IPS-18c (cell line): ENCODE results near the gene CREB3L1.

ENCODE experiments used
- H3K4me3 ChIP-seq: 2 replicates; pipeline ENCODE4 v1.7.0; 2013; ENCODE audit warnings: low read depth, mild to moderate bottlenecking, low read length, moderate library complexity; ENCODE audit not compliant: insufficient read depth
- H3K9me3 ChIP-seq: one replicate; pipeline ENCODE4 v1.6.1; 2013; ENCODE audit warnings: mild to moderate bottlenecking, low read length, moderate library complexity; ENCODE audit not compliant: control insufficient read depth, insufficient read depth

Gene CREB3L1

GRCh38 chr11:46264976-46265375 lies 12.5 kb upstream of the CREB3L1 start:
- peaks cover 2% of the 10 kb centered on the region for H3K9me3 ChIP-seq
- H3K4me3 ChIP-seq: no peak overlapping the region

DNA sequence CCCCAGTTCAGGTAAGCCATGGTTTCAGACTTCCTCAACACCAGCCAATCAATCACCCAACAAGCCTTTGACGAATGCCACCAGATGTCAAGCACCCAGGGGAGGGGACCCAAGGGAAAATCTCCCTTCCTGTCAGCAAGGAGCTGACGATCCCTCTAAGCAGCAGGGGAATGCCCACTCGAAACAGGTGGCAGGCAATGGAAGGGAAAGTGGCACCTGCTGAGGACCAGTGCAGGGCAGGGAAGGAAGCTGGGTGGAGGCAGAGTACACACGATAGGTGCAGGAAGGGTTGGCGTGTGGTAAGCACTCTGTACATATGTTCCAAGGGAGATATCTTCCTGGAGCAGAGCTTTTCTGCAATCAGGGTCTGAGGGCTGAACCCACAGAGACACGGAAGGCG lies 11.7 kb upstream of the CREB3L1 start:
- peaks cover 2% of the 10 kb centered on the region for H3K9me3 ChIP-seq
- no peak overlapping the region for H3K4me3 ChIP-seq

DNA sequence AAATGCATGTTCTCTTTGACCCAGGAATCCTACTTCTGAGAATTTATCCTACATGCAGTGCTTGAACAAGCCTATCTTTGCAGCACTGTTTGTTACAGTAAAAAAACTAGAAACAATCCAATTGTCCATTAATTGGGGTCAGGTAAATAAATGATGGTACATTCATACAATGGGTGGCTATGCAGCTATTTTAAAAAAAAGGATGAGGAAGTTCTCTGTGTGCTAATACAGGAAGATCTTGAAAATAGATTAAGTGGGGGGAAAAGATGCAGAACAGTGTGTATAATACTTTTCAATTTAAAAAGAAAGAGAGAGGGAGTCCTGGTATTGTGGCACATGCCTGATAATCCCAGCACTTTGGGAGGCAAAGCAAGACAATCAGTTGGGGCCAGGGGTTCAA lies 9.5 kb upstream of the CREB3L1 start:
- Histone ChIP-seq H3K9me3 (no peaks in the 10 kb centered on the region), H3K4me3 (no peak overlapping the region)

DNA sequence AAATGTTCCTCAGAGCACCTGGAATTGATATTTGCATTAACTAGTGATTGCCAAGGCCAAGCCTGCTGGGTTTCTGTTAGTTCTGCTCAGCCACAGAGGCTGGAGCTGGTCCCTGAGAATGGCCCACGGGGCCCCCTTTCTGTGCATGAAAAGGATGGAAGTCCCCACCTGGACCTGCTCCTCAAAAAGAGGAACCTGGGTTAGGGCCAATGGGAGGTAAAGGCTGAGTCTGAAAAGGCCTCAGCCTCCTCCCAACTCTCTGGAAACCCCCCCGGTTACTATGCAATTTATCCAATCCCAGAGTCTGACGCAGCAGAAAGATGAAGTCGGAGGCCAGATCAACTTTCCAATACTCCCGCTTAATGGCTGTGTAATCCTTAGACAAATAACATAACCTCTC lies 6.8 kb upstream of the CREB3L1 start:
- Histone ChIP-seq H3K4me3 (no peak overlapping the region), H3K9me3 (no peaks in the 10 kb centered on the region)

DNA sequence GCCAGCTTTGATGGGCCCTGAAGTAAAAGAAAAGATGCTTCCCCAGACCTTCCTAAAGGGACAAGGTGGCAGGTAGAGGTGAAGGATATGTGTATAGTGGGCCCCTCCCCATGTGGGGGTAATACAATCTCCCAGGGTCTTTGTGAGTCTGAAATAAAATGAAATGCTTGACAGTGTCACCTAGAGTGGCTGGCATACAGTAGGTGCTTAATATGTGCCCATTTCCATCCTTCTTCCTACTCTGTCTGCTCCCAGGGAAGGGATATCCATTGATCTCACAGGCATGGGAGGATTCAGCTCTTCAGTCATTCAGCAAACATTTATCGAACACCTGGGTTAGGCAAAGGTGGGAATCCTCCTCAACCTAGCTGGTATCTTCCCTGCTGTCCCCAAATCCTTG lies 6.1 kb upstream of the CREB3L1 start:
- Histone ChIP-seq H3K4me3 (no peak overlapping the region), H3K9me3 (no peaks in the 10 kb centered on the region)

GRCh38 chr11:46271875-46272815 lies 5.3 kb upstream of the CREB3L1 start:
- no peaks in the 10 kb centered on the region for H3K9me3 ChIP-seq
- H3K4me3 ChIP-seq: no peak overlapping the region

DNA sequence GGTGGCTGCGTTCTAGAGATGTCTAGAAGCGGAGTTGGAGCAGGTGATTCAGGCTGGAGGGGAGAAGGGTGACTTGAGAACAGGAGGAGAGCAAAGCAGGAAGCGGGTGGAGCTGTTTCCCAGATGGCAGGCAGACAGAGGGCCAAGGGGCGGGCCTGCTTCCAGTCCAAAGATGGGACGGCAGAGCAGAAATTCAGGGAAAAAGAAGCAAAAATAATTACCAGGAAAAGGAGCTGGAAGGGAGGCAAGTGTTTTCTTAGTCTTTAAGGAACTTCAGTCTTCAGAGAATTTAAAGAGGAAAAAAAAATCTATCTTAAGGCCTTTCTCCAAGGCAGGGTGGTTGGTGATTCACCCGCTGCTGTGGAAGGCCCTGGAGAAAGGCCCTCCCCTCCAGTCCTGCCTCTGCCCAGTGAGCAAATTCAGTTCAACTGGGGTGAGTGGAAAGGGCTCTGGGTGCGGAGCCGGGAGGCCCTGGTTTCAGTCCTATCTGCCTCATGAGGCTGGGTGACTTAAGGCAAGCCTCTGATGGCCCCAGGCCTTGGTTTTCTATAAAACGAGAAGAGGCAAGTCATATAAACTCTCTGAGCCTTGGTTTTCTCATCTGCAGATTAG lies 4.5 kb upstream of the CREB3L1 start:
- Histone ChIP-seq H3K4me3 (no peak overlapping the region), H3K9me3 (no peaks in the 10 kb centered on the region)

- H3K9me3 ChIP-seq: no peaks in the 10 kb centered on the region
- no peak overlapping the region for H3K4me3 ChIP-seq
Observed at GRCh38 chr11:46273511-46274205, 3.8 kb upstream of the CREB3L1 start.

DNA sequence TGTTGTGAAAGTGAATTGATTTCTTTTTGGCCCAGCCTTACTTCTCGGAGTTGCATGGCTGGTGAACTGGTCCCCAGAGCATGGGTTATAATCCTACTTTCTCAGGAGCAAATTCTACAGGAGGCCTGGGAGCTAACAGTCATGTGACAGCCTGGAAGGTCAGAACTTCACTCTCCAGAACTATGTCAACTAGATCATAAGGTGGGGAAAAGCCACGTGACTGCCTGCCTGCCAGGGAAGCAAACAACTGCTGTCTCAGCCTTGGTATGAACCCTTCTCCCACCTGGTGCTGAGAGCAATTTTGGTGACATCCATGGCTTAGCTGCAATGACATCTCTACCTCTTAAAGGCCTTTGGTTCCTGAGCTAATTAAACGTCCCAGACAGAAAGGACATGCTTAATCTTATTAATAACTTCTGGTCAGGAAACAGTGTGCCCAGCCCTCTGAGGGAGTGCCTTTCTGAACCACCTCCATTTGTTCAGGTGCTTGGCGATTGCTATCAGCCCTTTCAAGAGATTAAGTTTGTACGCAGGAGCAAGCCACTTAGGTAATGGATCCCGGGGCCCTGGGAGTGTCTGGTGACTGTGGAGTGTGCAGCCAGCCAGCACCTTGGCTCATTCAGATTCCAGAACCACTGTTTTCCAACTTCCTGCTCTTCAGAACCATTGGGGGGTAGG lies 1.4 kb upstream of the CREB3L1 start:
- Histone ChIP-seq H3K9me3 (no peaks in the 10 kb centered on the region), H3K4me3 (no peak overlapping the region; the same call in 1 of the 2 replicates)

GRCh38 chr11:46277313-46277621 lies 195 bp upstream of the CREB3L1 start:
- Histone ChIP-seq H3K4me3 (peak overlapping the region; percentile 74; the same call in 1 of the 2 replicates), H3K9me3 (no peaks in the 10 kb centered on the region)

DNA sequence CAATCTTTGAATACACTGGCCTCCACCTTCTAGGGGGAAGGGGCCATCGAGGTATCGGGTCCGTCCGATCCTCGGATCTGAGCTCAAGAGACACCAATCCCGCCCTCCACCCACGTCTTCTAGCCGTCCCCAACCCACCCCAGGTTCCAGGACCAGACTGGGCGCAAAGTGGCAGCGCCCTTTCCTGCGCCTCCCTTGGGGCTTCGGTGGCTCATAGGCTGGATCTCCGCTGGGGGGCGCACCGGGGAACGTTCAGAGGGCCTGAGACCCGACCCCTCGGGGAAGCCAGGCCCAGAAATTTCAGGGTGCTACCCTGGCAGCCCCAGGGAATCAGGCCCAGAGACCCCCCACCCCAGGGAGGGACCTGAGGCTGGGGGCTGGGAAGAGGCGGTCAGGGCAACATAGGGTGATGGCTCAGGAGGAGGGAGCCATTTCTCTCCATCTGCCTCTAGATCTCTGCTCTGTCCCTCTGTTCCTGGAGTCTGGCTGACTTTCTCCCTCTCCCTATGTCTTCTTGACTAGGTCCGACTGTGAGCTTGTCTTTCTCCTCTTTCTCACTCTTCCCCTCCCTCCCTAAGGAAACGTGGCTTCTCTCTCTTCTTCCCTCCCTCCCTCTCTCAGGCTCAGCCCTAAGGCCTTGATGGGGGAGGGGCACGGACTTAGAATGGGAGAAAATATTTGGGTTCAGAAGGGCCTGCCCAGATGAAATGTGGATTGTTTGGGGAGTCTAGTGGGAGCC lies 1.1 kb downstream of the CREB3L1 start:
- Histone ChIP-seq H3K4me3 (peak overlapping the region; percentile 74), H3K9me3 (no peaks in the 10 kb centered on the region)

GRCh38 chr11:46279126-46280099 lies 2.0 kb downstream of the CREB3L1 start:
- no peaks in the 10 kb centered on the region for H3K9me3 ChIP-seq
- H3K4me3 ChIP-seq: peak overlapping the region; percentile 74

DNA sequence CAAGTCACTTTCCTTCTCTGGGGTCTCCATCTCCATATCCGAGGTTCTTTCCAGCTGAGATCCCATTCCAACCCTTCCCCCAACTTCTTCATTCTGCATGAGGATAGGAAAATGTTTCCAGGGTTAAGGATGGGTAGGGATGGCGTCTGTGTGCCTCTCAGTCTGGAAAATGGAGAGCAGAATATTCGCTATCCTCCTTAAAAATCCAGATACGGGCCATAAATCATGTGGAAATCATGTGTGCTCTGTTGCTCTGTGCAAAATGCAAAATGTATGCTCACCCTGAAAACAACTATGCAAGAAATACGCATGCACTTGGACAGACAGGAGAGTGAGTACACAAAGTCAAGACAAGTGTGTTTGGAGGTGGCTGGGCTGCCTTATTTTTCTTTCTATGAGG lies 3.2 kb downstream of the CREB3L1 start:
- H3K4me3 ChIP-seq: no peak overlapping the region

DNA sequence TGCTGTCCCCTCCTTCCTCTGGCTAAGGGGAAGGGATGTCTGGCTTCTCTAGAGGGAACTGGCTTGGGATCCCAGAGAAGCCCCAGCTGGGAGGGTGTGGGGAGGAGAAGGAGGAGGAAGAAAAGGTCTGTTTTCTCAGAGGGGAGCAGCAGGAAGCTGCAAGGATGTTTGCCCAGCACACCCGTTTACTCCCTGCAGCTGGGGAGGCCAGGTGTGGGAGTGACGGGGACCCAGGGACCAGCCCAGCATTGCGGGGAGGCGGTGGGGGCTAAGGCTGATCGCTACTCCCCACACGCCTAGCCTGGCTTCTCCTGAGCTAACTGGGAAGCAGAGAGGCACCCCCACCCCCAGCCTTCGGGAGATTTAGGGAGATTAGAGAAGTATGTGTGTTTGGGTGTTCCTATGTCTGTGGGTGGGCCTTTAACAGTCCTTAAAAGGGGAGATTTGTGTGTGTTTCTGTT lies 3.9 kb downstream of the CREB3L1 start:
- Histone ChIP-seq H3K4me3 (no peak overlapping the region), H3K9me3 (no peaks in the 10 kb centered on the region)

More for the DNA sequence above, 3.2 kb downstream of the CREB3L1 start:
- no peaks in the 10 kb centered on the region for H3K9me3 ChIP-seq

DNA sequence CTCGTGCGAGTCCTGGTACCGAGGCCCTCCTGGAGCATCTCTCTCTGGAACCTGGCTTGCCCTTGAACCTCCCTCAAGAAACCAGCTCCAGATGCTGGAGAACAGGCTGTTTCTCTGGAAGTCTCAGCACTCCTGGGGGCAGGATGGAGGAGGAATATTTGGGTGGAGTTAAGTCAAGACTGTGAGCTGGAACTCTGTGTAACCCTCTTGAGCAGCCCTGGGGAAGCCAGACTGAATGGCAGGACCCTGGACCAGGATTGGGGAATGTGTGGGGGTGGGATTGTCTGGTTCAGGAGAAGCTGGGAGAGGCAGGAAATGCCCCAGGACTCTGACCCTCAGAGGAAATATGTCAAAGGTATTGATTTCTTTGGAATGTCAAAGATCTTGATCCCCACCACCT lies 7.7 kb downstream of the CREB3L1 start:
- no peaks in the 10 kb centered on the region for H3K9me3 ChIP-seq
- no peak overlapping the region for H3K4me3 ChIP-seq

- Histone ChIP-seq H3K4me3 (no peak overlapping the region), H3K9me3 (no peaks in the 10 kb centered on the region)
Observed at GRCh38 chr11:46285594-46286033, 8.2 kb downstream of the CREB3L1 start.
